GM12864 (cell line): ENCODE measurements around the gene PLXNB2.
A peak's percentile ranks its signal among the peaks of the same experiment; 100 is the strongest.

Experiments used
- DNase-seq: peaks from one replicate; pipeline ENCODE4 v3.0.0-alpha.2; 2011; ENCODE audit warnings: low read depth
- H3K4me3 ChIP-seq: 2 replicates; pipeline ENCODE4 v1.5.1; 2011; ENCODE audit warnings: mild to moderate bottlenecking, low read depth, low read length, control low read depth
- CTCF ChIP-seq: IDR thresholded peaks from 2 replicates; pipeline ENCODE4 v1.5.1; 2011; ENCODE audit warnings: low read depth, mild to moderate bottlenecking, moderate library complexity, low read length, control low read depth, inconsistent platforms; ENCODE audit errors: missing control alignments

Gene PLXNB2

GRCh38 chr22:50261615-50262459 lies 45.6 kb downstream of the PLXNB2 start, which contains the start of gene MAPK12:
Gene MAPK12 (minus strand): TSS chr22:50261683. CDS start chr22:50261509, 174 bp downstream.
- peak within 1 kb of the TSS; percentile 64 for H3K4me3 ChIP-seq
- DNase-seq = no peak
- no peak for TF ChIP-seq CTCF

- H3K4me3 ChIP-seq = peak overlapping the region; percentile 64
- TF ChIP-seq CTCF = no peak
- no peak for DNase-seq
Measured at GRCh38 chr22:50260801-50261614, 46.4 kb downstream of the PLXNB2 start.

- TF ChIP-seq CTCF = no peak
- no peak for DNase-seq
- H3K4me3 ChIP-seq = peak overlapping the region; percentile 64
Measured at GRCh38 chr22:50260434-50260800, 47.0 kb downstream of the PLXNB2 start.

GRCh38 chr22:50259302-50259701 lies 48.1 kb downstream of the PLXNB2 start:
- no peak for DNase-seq
- TF ChIP-seq CTCF = no peak
- no peak overlapping the region for H3K4me3 ChIP-seq

GRCh38 chr22:50258361-50259292 lies 48.8 kb downstream of the PLXNB2 start:
- DNase-seq = no peak
- no peak for TF ChIP-seq CTCF
- no peak overlapping the region for H3K4me3 ChIP-seq

- no peak for TF ChIP-seq CTCF
- no peak for DNase-seq
- no peak overlapping the region for H3K4me3 ChIP-seq
Measured at GRCh38 chr22:50257451-50258360, 49.7 kb downstream of the PLXNB2 start.
